IgD-negative memory B cell (primary cell): ENCODE measurements around the gene NR6A1. TPM values are rescaled to one million over a fixed set of nuclear protein-coding genes. Genes with fewer than 3 reads are reported as not detected.

ENCODE experiments used
- H3K27ac Mint-ChIP-seq, 3 donors: one replicate each; pipeline ENCODE4 v1.8.0; 2020 to 2022; ENCODE audit warnings: mild to moderate bottlenecking in 3 of 3, mixed read lengths in 3 of 3, moderate library complexity in 1 of 3
- H3K27me3 Mint-ChIP-seq: one replicate; pipeline ENCODE4 v1.8.0; 2021; ENCODE audit warnings: mixed read lengths
- H3K36me3 Mint-ChIP-seq: one replicate; pipeline ENCODE4 v1.8.0; 2020; ENCODE audit warnings: mild to moderate bottlenecking, mixed read lengths
- H3K4me1 Mint-ChIP-seq, 3 donors: one replicate each; pipeline ENCODE4 v1.8.0; 2020 to 2022; ENCODE audit warnings: mixed read lengths in 3 of 3, mild to moderate bottlenecking in 1 of 3
- H3K4me3 Mint-ChIP-seq, 4 donors: one replicate each; pipeline ENCODE4 v1.8.0; 2020 to 2022; ENCODE audit warnings: mild to moderate bottlenecking in 4 of 4, mixed read lengths in 4 of 4, moderate library complexity in 3 of 4
- H3K9me3 Mint-ChIP-seq, 3 donors: one replicate each; pipeline ENCODE4 v1.8.0; 2020 to 2021; ENCODE audit warnings: mixed read lengths in 3 of 3, mild to moderate bottlenecking in 1 of 3
- polyA plus RNA-seq: library from polyadenylated mRNA; unstranded; fragments of 300-500 nt; fragmentation: Illumina TruSeq; gene quantifications from one replicate; pipeline ENCODE4 v1.2.3, GENCODE V29; 2021

NR6A1 gene
- polyA plus RNA-seq, 1 donor from 2014 or later = 0.03 TPM

DNA sequence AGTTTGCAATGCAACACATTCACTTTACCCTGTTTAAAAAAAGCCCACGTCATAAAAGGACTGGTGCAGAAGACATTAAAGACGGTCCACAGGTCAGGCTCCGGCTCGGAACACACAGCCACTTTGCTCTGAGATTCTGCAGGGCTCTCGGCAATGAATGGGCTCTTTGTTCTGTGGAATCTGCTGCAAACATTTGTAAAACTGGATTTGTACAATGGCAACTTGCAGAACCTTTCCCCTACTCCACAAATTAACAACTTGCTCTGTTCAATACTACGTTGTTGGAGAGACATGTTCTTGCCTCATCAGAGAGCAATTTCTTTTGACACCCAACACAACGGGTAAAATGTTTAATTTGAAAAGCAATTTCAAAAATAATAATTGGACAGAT is 250.9 kb downstream of the NR6A1 start:
- no peaks in the 10 kb centered on the region for H3K9me3 Mint-ChIP-seq
- no peaks in the 10 kb centered on the region for H3K4me1 Mint-ChIP-seq
- H3K36me3 Mint-ChIP-seq = no peaks in the 10 kb centered on the region
- no peak overlapping the region for H3K4me3 Mint-ChIP-seq
- no peaks in the 10 kb centered on the region for H3K27me3 Mint-ChIP-seq
- no peak overlapping the region for H3K27ac Mint-ChIP-seq

DNA sequence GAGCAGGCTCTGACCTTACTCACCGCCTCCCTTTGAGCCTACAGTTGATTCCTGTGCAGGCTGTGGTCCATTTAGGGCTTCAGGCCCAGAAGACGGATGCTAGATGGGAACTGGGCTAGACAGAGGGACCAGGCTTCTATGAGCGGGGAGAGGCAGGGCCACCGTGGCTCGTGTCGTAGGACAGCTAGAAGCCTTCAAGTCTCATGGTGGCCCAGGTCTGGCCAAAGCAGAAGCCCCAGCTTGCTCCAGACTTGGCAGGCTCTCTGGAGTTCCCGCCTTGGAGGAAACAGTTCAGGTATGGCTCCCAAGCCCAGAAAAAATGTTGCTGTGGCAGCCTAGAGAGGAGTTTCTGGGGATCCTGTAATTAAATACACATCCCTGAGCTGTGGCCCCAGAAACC is 253.0 kb downstream of the NR6A1 start:
- no peaks in the 10 kb centered on the region for H3K9me3 Mint-ChIP-seq
- H3K36me3 Mint-ChIP-seq = no peaks in the 10 kb centered on the region
- H3K4me1 Mint-ChIP-seq = no peaks in the 10 kb centered on the region
- H3K27me3 Mint-ChIP-seq = peaks cover under 1% of the 10 kb centered on the region
- peak overlapping the region in 1 of 3 donors; percentile 41 for H3K27ac Mint-ChIP-seq
- no peak overlapping the region for H3K4me3 Mint-ChIP-seq

DNA sequence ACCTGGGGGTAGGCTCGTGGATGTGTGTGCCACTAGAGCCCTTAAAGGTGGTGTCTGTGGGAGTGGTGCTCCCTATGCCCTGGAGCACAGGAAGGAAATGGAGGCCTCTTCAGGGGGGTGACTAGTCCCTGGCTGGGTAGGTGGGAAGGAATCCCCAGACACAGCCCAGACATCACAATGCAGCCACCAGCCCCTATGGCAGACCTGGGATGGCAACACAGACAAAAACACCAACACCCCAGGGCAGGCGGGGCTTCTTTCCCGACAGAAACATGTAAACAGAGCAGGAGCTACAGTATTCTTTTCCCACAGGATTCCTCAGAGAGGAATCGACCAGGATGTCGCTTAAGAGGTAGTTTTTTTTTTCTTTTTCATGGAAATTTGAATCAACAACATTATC is 253.5 kb downstream of the NR6A1 start:
- H3K4me3 Mint-ChIP-seq = no peak overlapping the region
- H3K36me3 Mint-ChIP-seq = no peaks in the 10 kb centered on the region
- peaks cover 3% of the 10 kb centered on the region for H3K27me3 Mint-ChIP-seq
- H3K4me1 Mint-ChIP-seq = no peaks in the 10 kb centered on the region
- no peaks in the 10 kb centered on the region for H3K9me3 Mint-ChIP-seq
- peak overlapping the region in 1 of 3 donors; percentile 41 for H3K27ac Mint-ChIP-seq

DNA sequence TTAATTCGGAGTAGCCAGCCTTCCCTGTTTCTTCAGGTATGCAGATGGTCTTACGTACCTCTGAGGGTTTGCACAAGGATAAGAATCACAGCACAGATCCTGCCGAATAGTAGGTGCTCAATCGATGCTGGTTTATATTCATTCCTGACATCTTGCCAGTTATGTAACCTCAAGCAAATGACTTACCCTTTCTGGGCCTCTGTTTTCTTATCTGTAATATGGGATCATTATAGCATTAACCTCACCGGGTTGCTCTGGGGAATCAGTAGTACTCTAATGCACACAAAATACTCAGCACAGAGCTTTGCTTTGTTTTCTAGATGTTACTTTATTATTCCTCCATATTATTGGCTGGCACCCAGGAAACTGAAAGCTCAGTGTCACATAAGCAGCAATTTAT is 256.2 kb downstream of the NR6A1 start:
- no peak overlapping the region for H3K27ac Mint-ChIP-seq
- no peaks in the 10 kb centered on the region for H3K36me3 Mint-ChIP-seq
- H3K4me3 Mint-ChIP-seq = no peak overlapping the region
- H3K27me3 Mint-ChIP-seq = peaks cover 5% of the 10 kb centered on the region
- H3K9me3 Mint-ChIP-seq = no peaks in the 10 kb centered on the region
- no peaks in the 10 kb centered on the region for H3K4me1 Mint-ChIP-seq

DNA sequence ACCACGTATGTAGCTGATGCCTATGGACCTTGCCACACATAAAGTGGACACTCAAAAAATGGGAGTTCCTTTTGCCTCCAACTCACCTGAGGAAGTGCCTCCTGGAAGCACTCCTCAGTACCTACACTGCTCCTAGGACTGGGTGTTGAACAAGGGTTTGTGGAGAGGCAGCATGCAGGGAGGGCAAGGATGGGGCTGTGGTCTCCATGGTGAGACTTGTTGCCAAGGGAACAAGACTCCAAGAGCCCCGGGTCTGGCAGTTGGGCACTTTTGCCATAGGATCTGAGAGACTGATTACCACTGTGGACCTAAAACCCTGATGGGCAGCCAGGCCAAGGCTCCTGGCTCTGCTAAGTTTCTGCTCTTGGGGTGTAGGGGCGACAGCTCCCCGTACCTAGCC is 257.0 kb downstream of the NR6A1 start:
- peaks cover 5% of the 10 kb centered on the region for H3K27me3 Mint-ChIP-seq
- H3K27ac Mint-ChIP-seq = no peak overlapping the region
- H3K9me3 Mint-ChIP-seq = no peaks in the 10 kb centered on the region
- H3K4me3 Mint-ChIP-seq = no peak overlapping the region
- no peaks in the 10 kb centered on the region for H3K36me3 Mint-ChIP-seq
- no peaks in the 10 kb centered on the region for H3K4me1 Mint-ChIP-seq

DNA sequence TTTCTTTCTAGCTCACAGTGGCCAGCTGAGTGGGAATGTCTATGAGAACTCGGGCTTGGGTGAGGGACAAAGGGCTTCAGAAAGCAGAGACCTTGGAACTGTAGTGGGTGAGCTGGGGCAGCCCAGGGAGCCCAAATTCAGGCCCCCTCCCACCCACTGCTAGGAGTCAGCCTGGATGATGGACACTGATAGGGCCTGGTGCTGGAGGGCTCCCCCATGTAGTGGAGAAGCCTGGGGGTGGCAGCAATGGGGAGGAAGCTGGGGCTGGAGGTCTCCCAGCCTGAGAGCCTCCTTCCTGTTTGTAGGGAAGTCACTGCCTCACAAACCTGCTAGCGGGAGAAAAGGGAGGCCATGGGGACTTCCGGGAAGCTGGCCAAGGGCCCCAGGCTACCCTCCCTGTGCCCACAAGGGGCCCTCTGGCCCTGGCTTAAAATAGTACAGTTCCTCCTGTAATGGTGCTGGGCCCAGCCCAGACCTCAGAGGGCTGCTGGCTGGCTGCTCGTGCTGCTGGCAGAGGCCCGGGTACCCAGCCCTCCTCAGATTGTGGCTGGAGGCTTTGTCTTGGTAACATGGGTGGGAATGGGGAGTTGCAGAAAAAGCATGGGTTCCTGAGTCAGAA is 257.6 kb downstream of the NR6A1 start:
- Mint-ChIP-seq H3K36me3 (no peaks in the 10 kb centered on the region), H3K27me3 (peaks cover 5% of the 10 kb centered on the region), H3K4me1 (no peaks in the 10 kb centered on the region), H3K9me3 (no peaks in the 10 kb centered on the region), H3K4me3 (no peak overlapping the region), H3K27ac (no peak overlapping the region)

DNA sequence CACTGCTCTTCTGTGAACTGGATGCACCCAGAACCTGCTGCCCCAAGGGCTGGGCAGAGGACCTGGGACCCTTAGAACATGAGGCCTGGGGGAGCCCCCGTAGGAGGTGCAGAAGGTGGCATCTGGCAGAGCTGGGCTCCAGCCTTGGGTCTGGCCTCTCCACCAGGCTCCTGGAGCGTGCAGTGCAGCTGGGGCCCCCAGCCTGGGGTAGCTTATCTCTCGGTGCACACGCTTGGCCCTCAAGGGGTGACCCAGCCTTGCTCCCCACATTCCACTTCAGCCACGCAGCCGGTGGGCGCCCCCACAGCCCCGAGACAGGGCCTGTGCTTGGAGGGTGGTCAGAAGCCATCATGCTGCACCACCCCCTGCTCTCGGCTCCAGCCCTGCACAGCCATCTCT is 258.3 kb downstream of the NR6A1 start:
- Mint-ChIP-seq H3K27me3 (peaks cover 5% of the 10 kb centered on the region), H3K4me1 (no peaks in the 10 kb centered on the region), H3K9me3 (no peaks in the 10 kb centered on the region), H3K36me3 (no peaks in the 10 kb centered on the region), H3K4me3 (no peak overlapping the region), H3K27ac (no peak overlapping the region)

DNA sequence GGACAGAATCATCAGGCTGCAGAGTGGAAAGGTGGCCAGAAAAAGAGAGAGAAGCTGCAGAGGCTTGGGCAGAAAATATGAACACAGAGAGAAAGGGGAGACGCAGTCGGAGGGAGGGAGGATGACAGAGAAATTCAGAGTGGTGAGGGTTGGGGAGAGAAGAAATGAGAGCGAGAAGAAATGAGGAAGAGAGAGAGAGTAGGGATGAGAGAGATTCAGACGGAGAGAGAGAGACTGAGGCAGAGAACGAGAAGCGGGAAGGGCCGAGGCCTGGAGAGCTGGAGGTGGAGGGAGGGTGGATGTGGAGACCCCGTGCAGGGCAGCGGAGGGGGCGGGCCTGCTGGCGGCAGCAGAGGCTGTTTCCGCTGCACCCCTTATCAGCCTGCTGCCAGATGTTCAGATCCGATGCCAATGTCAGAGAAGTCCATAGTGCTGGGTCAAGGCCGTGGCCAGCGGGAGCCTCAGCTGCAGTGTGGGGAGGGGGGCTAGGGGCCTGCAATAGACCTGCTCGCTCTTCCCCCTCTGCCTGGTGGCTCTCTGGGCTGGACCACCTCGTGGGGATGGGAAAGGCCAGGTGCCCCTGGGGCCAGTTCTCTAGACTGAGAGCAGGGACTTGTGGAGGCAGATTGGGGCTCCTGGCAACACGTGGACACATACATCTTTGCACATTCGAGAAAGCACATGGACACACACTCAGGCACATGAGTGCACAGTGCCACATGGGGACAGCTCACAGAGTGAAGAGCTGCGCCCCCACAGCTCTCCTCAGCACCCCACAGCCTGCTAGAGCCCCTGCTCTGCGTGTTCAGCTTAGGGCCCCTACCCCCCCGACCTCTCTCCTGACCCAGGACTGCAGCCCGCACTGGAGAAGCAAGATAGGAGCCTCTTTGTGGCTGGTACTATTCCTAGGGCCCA is 259.0 kb downstream of the NR6A1 start:
- H3K4me3 Mint-ChIP-seq = no peak overlapping the region
- H3K27ac Mint-ChIP-seq = no peak overlapping the region
- H3K4me1 Mint-ChIP-seq = no peaks in the 10 kb centered on the region
- peaks cover 5% of the 10 kb centered on the region for H3K27me3 Mint-ChIP-seq
- no peaks in the 10 kb centered on the region for H3K9me3 Mint-ChIP-seq
- H3K36me3 Mint-ChIP-seq = no peaks in the 10 kb centered on the region

DNA sequence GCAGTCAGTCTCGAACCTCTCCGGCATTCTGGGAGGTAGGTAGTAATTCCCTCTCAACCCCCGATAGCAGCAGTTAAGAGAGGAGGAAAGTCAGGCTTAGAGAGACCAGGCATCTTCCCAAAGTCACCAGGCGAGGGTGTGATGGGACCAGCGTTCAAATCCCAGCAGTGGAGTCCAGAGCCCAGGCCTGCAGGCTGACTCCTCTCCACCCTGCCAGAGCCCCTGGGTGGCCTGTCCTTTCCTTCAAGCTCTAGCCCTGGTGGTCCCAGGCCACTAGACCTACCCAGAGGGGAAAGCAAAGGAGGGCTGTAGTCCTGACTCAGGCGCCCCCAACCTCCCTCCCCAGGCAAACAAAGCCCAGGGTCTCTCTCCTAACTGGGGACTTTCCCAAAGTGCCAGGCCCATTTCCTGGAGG is 259.7 kb downstream of the NR6A1 start:
- H3K9me3 Mint-ChIP-seq = no peaks in the 10 kb centered on the region

DNA sequence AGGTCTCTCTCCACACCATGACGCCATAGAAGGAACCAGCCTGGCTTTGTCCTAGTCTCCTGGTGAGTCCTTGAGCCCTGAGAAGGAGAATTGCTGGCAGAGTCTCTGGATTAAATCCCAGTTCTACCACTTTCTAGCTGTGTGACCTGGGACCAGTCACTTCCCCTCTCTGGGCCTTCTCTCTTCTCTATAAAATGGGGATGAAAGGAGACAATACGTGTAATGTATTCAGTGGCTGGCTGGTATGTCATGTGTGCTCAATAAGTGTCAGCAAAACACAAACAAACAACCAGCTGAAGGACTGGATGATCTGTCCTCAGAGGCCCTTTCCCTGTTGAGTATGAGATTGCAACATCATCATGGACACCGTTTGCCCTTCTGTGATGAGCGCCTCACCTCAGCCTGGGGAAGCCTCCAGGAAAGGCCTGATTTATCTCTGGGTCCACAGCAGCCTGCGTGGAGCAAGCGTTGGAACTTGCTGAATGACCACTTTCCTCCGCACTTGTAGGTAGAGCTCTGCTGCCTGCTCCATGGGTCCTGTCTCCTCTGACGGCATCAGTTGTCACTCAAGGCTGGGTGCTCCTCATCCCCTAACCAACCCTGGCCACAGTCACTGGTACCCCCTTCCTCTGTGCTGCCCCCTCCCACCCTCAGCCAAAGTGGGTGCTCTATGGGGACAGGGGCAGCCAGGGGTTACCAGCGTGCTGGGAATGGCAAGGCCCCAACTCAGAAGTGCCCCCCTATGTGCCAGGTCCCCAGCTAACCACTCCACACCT is 260.3 kb downstream of the NR6A1 start:
- H3K9me3 Mint-ChIP-seq = no peaks in the 10 kb centered on the region
- no peak overlapping the region for H3K27ac Mint-ChIP-seq
- no peaks in the 10 kb centered on the region for H3K4me1 Mint-ChIP-seq
- peaks cover 7% of the 10 kb centered on the region for H3K27me3 Mint-ChIP-seq
- H3K4me3 Mint-ChIP-seq = no peak overlapping the region
- H3K36me3 Mint-ChIP-seq = no peaks in the 10 kb centered on the region

More for the DNA sequence above, 259.7 kb downstream of the NR6A1 start:
- no peak overlapping the region for H3K27ac Mint-ChIP-seq
- H3K4me3 Mint-ChIP-seq = no peak overlapping the region
- H3K4me1 Mint-ChIP-seq = no peaks in the 10 kb centered on the region
- H3K36me3 Mint-ChIP-seq = no peaks in the 10 kb centered on the region
- peaks cover 7% of the 10 kb centered on the region for H3K27me3 Mint-ChIP-seq

DNA sequence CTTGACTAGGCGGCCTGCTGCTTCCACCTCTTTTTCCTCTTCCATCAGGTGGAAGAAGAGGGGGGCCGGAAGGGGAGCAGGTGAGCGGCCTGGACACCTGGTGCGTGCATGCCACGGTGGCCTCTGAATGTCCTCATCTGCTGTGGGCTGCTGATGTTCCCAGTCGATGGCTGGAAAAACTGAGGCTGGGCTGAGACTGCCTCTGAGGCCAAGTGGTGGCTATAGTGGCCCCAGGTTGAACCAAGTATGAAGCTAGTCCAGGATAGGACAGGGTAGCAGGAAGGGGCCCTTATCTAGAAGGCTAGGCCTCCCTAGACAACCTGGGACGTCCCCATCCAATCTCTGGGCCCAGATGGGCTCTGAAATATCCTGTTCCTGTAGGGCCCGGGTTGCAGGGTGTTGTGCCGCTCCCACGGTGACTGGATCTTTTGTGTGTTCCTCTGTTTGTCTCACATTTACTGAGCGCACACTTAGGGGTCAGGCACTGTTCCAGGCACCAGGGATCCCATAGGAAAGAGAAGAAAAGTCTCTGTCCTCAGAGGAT is 263.2 kb downstream of the NR6A1 start:
- Mint-ChIP-seq H3K9me3 (no peaks in the 10 kb centered on the region), H3K27me3 (peaks cover 18% of the 10 kb centered on the region), H3K36me3 (peaks cover 2% of the 10 kb centered on the region), H3K27ac (no peak overlapping the region), H3K4me1 (peaks cover 0 to 3% (median 2%) of the 10 kb centered on the region in 3 donors), H3K4me3 (no peak overlapping the region)

DNA sequence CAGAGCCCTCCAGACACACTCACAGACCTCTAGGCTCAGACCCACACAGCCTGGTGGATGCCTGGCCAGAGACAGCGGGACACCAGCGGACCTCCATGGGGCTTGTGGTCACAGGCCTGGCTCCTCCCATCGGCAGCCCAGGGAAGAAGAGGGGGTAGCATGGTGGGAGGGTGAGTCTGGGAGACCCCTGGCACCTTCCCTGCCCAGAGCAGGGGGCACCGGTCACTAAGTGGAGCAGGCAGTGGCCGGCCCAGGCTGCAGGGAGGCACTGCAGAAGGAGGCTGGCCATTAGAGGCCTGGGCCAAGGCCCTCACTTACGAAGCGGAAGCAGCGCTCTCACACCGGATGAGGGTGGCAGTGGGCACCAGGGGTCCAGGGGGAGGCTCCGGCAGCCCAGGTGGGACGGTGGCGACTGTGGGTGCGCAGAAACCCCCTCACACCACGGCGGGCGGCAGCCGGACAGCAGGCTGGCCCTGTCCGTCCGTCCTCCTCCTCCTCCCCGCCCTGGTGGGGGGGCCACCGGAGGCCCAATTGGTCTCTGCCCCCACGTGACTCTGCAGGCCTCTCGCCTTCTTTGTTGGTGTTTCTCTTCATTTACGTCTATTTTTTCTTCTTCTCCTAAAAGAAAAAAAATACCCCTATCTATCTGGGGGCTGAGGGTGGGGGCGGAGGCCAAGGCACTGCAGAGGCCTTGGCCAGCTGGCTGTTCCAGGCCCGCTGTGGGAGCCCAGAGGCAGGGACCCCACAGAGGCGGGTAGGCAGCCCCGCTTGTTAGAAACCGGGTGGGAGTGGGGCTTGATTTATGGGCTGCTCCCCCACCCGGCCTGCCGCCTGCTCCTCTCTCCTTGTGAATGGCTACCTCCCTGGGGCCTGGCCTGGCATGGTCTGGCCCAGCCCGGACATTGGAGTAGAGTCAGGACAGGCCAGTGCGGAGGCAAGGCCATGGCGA is 263.9 kb downstream of the NR6A1 start, which contains the start of gene NR5A1:
Gene NR5A1, minus strand, starts transcription at position 469 of the 949 bp plus-strand sequence. CDS start 4,004 bp downstream, outside the sequence.
- no peak within 1 kb of the TSS for H3K4me3 Mint-ChIP-seq
- H3K9me3 Mint-ChIP-seq = no peaks in the 10 kb centered on the region
- peaks cover 2% of the 10 kb centered on the region for H3K36me3 Mint-ChIP-seq
- H3K4me1 Mint-ChIP-seq = peaks cover 0 to 3% (median 2%) of the 10 kb centered on the region in 3 donors
- H3K27ac Mint-ChIP-seq = no peak within 1 kb of the TSS
- H3K27me3 Mint-ChIP-seq = peaks cover 17% of the 10 kb centered on the region

DNA sequence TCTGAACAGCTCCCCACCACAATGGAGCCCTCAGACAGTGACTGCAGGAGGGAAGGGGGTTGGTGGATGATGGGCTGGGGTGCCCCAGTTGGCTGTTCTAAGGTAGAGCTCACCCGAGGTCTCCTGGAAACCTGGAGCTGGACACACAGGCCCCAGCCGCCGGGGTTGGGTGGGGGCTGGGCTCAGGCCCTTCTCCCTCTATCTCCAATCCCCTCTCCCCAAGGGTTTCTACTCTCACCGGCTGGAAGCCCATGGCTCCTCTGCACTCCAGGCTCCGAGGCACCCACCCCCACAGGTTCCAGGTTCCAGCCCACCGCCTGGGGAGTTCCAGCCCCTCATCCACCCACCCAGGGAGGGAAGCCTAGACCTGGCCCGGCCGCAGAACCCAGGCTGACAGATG is 264.7 kb downstream of the NR6A1 start:
- no peak overlapping the region for H3K4me3 Mint-ChIP-seq
- peaks cover 0 to 3% (median 2%) of the 10 kb centered on the region in 3 donors for H3K4me1 Mint-ChIP-seq
- H3K27me3 Mint-ChIP-seq = peaks cover 22% of the 10 kb centered on the region
- no peaks in the 10 kb centered on the region for H3K9me3 Mint-ChIP-seq
- no peak overlapping the region for H3K27ac Mint-ChIP-seq
- H3K36me3 Mint-ChIP-seq = peaks cover 2% of the 10 kb centered on the region

DNA sequence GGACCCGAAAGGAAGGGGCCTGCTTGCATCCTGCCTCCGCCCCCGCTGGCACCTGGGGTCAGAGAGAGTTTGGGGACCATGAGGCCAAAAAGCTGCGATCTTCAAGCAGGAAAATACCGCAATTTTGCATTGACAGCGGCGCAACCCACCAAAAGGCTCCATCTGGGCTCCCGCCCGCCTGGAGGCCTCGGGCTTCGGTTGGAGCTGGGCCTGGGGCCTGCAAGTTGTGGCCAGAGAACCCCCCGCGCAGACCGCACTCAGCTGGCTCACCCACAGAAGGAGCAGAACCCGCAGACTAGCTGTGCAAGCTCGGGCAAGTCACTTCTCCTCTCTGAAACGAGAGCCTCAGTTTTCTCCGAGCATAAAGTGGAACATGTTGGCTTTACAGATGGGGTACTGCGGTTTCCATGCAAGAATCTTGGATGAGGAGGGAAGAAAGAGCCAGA is 265.2 kb downstream of the NR6A1 start:
- no peak overlapping the region for H3K4me3 Mint-ChIP-seq

More for the DNA sequence above, 265.2 kb downstream of the NR6A1 start:
- H3K27me3 Mint-ChIP-seq = peaks cover 26% of the 10 kb centered on the region
- peaks cover 0 to 3% (median 2%) of the 10 kb centered on the region in 3 donors for H3K4me1 Mint-ChIP-seq
- no peaks in the 10 kb centered on the region for H3K9me3 Mint-ChIP-seq
- peaks cover 2% of the 10 kb centered on the region for H3K36me3 Mint-ChIP-seq
- H3K27ac Mint-ChIP-seq = no peak overlapping the region
